K562 (cell line): ENCODE measurements around the gene ST6GALNAC2. TPM values are rescaled to one million over a fixed set of nuclear protein-coding genes. Genes with fewer than 3 reads are reported as not detected.

ENCODE experiments used
- ARID4B ChIP-seq: sonication (generic); formaldehyde crosslinking; IDR thresholded peaks from 2 replicates; pipeline ENCODE4 v1.8.0; 2022; ENCODE audit warnings: mild to moderate bottlenecking, missing genetic modification reagents
- NCOR1 ChIP-seq: fragments of 450-650 bp; IDR thresholded peaks from 2 replicates; pipeline ENCODE4 v1.6.1; 2016; ENCODE audit warnings: mild to moderate bottlenecking, moderate library complexity
- NUFIP1 ChIP-seq: fragments of 450-650 bp; IDR thresholded peaks from 2 replicates; pipeline ENCODE4 v1.6.1; 2018; ENCODE audit not compliant: partially characterized antibody
- SIRT6 ChIP-seq: IDR thresholded peaks from one replicate; pipeline ENCODE4 v1.6.1; 2012; ENCODE audit warnings: low read depth, mild to moderate bottlenecking, control low read depth, inconsistent platforms, low read length, moderate library complexity
- ZC3H4 ChIP-seq: sonication (generic); formaldehyde crosslinking; IDR thresholded peaks from 2 replicates; pipeline ENCODE4 v1.9.0; 2021; ENCODE audit warnings: missing genetic modification reagents, borderline replicate concordance
- ZNF318 ChIP-seq, 2 experiments: fragments of 450-650 bp; IDR thresholded peaks; 2 replicates each; pipeline ENCODE4 v1.6.1; 2016; ENCODE audit warnings: mild to moderate bottlenecking in 2 of 2, borderline replicate concordance in 1 of 2, low read depth in 1 of 2, moderate library complexity in 1 of 2
- ZNF77 ChIP-seq: fragments of 250-450 bp; sonication (Bioruptor Pico); IDR thresholded peaks from 2 replicates; pipeline ENCODE4 v1.5.0; 2020
- polyA plus RNA-seq, 8 experiments: library from polyadenylated mRNA; depleted of rRNA in 4 of 8; stranded (reverse) in 5 of 8; unstranded in 3 of 8; fragments of >200 nt; fragmentation: Nextera tagmentation in 2 of 8; fragmentation: Illumina TruSeq in 1 of 8; extraction: Ambion mirVana in 2 of 8; extraction: Trizol in 1 of 8; gene quantifications; 2 replicates each; pipeline versions ENCODE4 v1.2.1 to v1.2.3, GENCODE V29; 2011 to 2014; ENCODE audit warnings: inconsistent platforms in 1 of 8, missing spikeins in 1 of 8
- total RNA-seq, 7 experiments: library from RNA; depleted of rRNA in 6 of 7; stranded (reverse); fragments of >200 nt in 6 of 7; fragmentation: Illumina TruSeq in 2 of 7; extraction: Trizol in 2 of 7; gene quantifications; 2 replicates each; pipeline versions ENCODE4 v1.2.1 to v1.2.3, GENCODE V29; 2011 to 2021; ENCODE audit warnings: low replicate concordance in 1 of 7
- TF ChIP-seq, protein P1 (sequence below): fragments of 450-650 bp; IDR thresholded peaks from 2 replicates; pipeline ENCODE4 v1.6.1; 2016; ENCODE audit warnings: missing biosample characterization, missing genetic modification characterization

ST6GALNAC2 gene
- total and polyA plus RNA-seq, 9 of the 15 experiments (the other 6 are each of a cell fraction or from before 2014, with no cell fraction given), result 0.18 TPM; not detected in 8

GRCh38 chr17:76529224-76530094, 56.2 kb downstream of the ST6GALNAC2 start (continued):
- TF ChIP-seq ARID4B, result 0 out of 2 replicates have a peak, but pooled peaks have one; percentile 49
- TF ChIP-seq NUFIP1, result no peak
- TF ChIP-seq, protein P1, sequence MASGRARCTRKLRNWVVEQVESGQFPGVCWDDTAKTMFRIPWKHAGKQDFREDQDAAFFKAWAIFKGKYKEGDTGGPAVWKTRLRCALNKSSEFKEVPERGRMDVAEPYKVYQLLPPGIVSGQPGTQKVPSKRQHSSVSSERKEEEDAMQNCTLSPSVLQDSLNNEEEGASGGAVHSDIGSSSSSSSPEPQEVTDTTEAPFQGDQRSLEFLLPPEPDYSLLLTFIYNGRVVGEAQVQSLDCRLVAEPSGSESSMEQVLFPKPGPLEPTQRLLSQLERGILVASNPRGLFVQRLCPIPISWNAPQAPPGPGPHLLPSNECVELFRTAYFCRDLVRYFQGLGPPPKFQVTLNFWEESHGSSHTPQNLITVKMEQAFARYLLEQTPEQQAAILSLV (tag), result no peak
- TF ChIP-seq ZC3H4 (CRISPR knock-in tag), result no peak
- no peak for TF ChIP-seq ZNF318 (IDR thresholded peaks at IDR 0.05; ENCODE audit: borderline replicate concordance in 1 of 2, low read depth in 1 of 2)
- TF ChIP-seq NCOR1, result peak; percentile 19; the same call in 1 of the 2 replicates
- no peak for TF ChIP-seq ZNF77 (CRISPR knock-in tag)
- no peak for TF ChIP-seq SIRT6
